Measurements from ENCODE around the gene TECTB. TPM values are rescaled to one million over a fixed set of nuclear protein-coding genes. Genes with fewer than 3 reads are reported as not detected.
"Not testable (repeated sequence)": the region's sequence is repeated elsewhere in the genome, so short reads cannot be mapped to it uniquely, and the experiment has no call there.

TECTB gene
- total and polyA plus RNA-seq, 5 donors, result not detected

DNA sequence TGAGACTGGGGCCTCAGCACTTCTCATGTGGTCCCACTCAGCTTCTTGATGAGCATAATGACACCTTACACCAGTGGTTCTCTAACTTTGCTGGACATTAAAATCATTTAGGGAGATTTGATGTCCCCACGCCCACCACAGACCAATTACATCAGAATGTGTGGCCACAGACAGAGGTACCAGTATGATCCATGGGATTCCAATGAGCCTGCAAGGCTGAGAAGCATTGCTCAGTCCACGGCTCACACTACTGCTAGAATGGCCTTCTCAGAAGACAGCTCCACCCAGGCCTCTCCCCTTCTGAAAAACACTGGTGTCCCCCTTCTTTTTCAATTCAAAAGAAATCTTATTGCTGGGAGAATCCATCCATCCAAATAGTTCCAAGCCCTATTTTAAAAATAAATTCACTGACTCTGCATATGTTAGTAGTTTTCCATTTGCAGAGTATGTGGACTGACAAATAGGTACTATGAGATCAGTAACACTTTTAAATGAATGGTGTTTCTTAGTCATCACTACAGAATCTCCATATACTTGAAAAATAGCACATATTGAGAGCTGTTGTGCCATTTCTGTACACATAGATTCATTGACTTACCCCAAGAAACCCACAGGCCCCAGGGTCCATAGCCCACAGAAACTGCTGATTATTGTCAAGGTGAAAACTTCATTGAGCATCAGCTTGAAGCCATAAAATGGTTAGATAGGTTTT lies 34.5 kb upstream of the TECTB start:
- 82% methylated on average over 2 of the region's 2 CpGs for WGBS
- Histone ChIP-seq H3K4me3 (ENCODE audit: low read length) (no peak overlapping the region), H3K9me3 (ENCODE audit: control insufficient read depth, low read length) (peaks cover 2% of the 10 kb centered on the region), H3K27ac (ENCODE audit: low read length) (no peak overlapping the region), H3K27me3 (ENCODE audit: control insufficient read depth, insufficient read depth) (no peaks in the 10 kb centered on the region), H3K4me1 (ENCODE audit: control insufficient read depth, insufficient read depth, low read length) (no peaks in the 10 kb centered on the region)
- intact Hi-C loops (cut with DNase I), result no loop called here
- ATAC-seq (no peak), DNase-seq (no peak)

DNA sequence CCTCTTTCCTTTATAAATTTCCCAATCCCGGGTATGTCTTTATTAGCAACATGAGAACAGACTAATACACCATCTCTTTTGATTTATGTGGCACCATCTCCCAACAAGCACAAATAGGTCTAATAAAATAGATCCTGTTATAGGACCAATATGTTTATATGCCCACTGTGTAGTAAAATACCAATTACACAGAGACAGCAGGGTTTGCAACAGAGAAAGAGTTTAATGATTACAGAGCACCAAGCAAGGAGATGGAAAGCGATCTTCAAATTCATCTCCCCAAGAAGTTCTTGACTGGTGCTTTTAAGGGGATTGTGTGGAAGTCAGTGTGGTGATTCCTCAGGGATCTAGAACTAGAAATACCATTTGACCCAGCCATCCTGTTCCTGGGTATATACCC lies 33.5 kb upstream of the TECTB start:
- WGBS, result 94% methylated on average over 2 of the region's 2 CpGs
- Histone ChIP-seq H3K4me3 (ENCODE audit: low read length) (no peak overlapping the region), H3K27me3 (ENCODE audit: control insufficient read depth, insufficient read depth) (no peaks in the 10 kb centered on the region), H3K27ac (ENCODE audit: low read length) (no peak overlapping the region), H3K4me1 (ENCODE audit: control insufficient read depth, insufficient read depth, low read length) (no peaks in the 10 kb centered on the region), H3K9me3 (ENCODE audit: control insufficient read depth, low read length) (peaks cover 2% of the 10 kb centered on the region)
- ATAC-seq (no peak), DNase-seq (no peak)
- intact Hi-C loops (cut with DNase I), result no loop called here

GRCh38 chr10:112250555-112250954 lies 32.6 kb upstream of the TECTB start:
- H3K9me3 ChIP-seq (ENCODE audit: control insufficient read depth, low read length), result peaks cover 2% of the 10 kb centered on the region
- intact Hi-C loops (cut with DNase I), result no loop called here
- no peaks in the 10 kb centered on the region for H3K4me1 ChIP-seq (ENCODE audit: control insufficient read depth, insufficient read depth, low read length)
- no peak overlapping the region for H3K27ac ChIP-seq (ENCODE audit: low read length)
- WGBS, result 70% methylated on average over 2 of the region's 2 CpGs
- DNase-seq (no peak), ATAC-seq (no peak)
- H3K4me3 ChIP-seq (ENCODE audit: low read length), result no peak overlapping the region
- no peaks in the 10 kb centered on the region for H3K27me3 ChIP-seq (ENCODE audit: control insufficient read depth, insufficient read depth)

GRCh38 chr10:112251238-112251637 lies 32.0 kb upstream of the TECTB start:
- H3K4me3 ChIP-seq (ENCODE audit: low read length); ATAC-seq; H3K27ac ChIP-seq (ENCODE audit: low read length); H3K4me1 ChIP-seq (ENCODE audit: control insufficient read depth, insufficient read depth, low read length); H3K27me3 ChIP-seq (ENCODE audit: control insufficient read depth, insufficient read depth); H3K9me3 ChIP-seq (ENCODE audit: control insufficient read depth, low read length); DNase-seq; intact Hi-C loops (cut with DNase I): not testable (repeated sequence)
- WGBS, result 81% methylated on average over 9 of the region's 9 CpGs

GRCh38 chr10:112258407-112258806 lies 24.8 kb upstream of the TECTB start:
- no peaks in the 10 kb centered on the region for H3K9me3 ChIP-seq (ENCODE audit: control insufficient read depth, low read length)
- intact Hi-C loops (cut with DNase I), result no loop called here
- H3K27ac ChIP-seq (ENCODE audit: low read length), result no peak overlapping the region
- no peak overlapping the region for H3K4me3 ChIP-seq (ENCODE audit: low read length)
- ATAC-seq (no peak), DNase-seq (no peak)
- no peaks in the 10 kb centered on the region for H3K4me1 ChIP-seq (ENCODE audit: control insufficient read depth, insufficient read depth, low read length)
- H3K27me3 ChIP-seq (ENCODE audit: control insufficient read depth, insufficient read depth), result no peaks in the 10 kb centered on the region
- WGBS, result 46% methylated on average over 1 of the region's 1 CpG

DNA sequence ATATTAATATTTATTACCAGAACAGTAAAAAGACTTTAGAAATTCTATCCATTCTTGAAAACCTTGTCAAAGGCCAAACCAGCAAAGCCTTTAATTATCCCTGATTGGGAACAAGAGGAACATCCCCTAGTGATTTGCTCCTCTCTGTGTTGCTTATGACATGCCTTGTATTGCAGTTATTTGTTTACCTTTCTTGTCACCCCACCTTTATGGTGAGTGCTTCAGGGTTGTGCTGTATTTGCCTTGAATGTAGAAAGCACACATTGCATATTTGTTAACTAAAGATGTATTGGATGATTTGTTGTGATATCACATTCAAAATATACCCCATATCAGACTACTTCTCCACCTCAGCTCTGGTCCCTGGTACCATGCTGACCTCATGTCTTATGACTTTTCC lies 23.5 kb upstream of the TECTB start:
- Histone ChIP-seq H3K27ac (ENCODE audit: low read length) (no peak overlapping the region), H3K27me3 (ENCODE audit: control insufficient read depth, insufficient read depth) (no peaks in the 10 kb centered on the region), H3K9me3 (ENCODE audit: control insufficient read depth, low read length) (no peaks in the 10 kb centered on the region), H3K4me3 (ENCODE audit: low read length) (no peak overlapping the region), H3K4me1 (ENCODE audit: control insufficient read depth, insufficient read depth, low read length) (no peaks in the 10 kb centered on the region)
- ATAC-seq (no peak), DNase-seq (no peak)
- intact Hi-C loops (cut with DNase I), result no loop called here

- DNase-seq (no peak), ATAC-seq (no peak)
- H3K9me3 ChIP-seq (ENCODE audit: control insufficient read depth, low read length), result no peaks in the 10 kb centered on the region
- no peaks in the 10 kb centered on the region for H3K27me3 ChIP-seq (ENCODE audit: control insufficient read depth, insufficient read depth)
- no peaks in the 10 kb centered on the region for H3K4me1 ChIP-seq (ENCODE audit: control insufficient read depth, insufficient read depth, low read length)
- 75% methylated on average over 5 of the region's 5 CpGs for WGBS
- H3K4me3 ChIP-seq (ENCODE audit: low read length), result no peak overlapping the region
- intact Hi-C loops (cut with DNase I), result no loop called here
- H3K27ac ChIP-seq (ENCODE audit: low read length), result no peak overlapping the region
These were observed 22.4 kb upstream of the TECTB start for GRCh38 chr10:112260831-112261230.

DNA sequence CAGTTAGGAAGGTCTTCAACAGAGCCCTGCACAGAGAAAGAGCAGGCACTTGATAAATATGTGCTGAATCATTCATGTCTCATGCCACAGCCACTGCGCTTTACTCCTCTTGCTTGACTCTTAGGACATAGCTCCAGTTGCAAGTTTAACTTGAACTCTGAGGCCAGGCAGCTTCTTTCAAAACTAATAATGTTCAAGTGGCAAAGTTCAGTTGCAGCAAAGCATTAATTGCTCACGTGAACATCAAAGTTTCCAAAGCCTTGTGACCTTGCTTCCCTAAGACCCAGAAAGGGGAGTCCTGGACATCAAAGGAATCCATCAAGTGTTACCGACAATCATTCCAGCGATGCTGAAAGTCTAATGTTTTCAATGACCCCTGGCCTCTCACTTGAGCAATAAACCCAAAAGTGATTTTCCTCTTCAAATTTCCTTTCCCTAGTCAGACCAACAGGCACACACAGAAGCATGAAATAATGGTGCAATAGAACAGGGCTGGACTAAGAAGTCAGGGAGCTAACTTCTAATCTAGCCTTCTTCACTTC lies 21.8 kb upstream of the TECTB start:
- no peaks in the 10 kb centered on the region for H3K4me1 ChIP-seq (ENCODE audit: control insufficient read depth, insufficient read depth, low read length)
- DNase-seq (no peak), ATAC-seq (no peak)
- no peak overlapping the region for H3K27ac ChIP-seq (ENCODE audit: low read length)
- no peaks in the 10 kb centered on the region for H3K9me3 ChIP-seq (ENCODE audit: control insufficient read depth, low read length)
- 71% methylated on average over 4 of the region's 4 CpGs for WGBS
- intact Hi-C loops (cut with DNase I), result no loop called here
- H3K4me3 ChIP-seq (ENCODE audit: low read length), result no peak overlapping the region
- no peaks in the 10 kb centered on the region for H3K27me3 ChIP-seq (ENCODE audit: control insufficient read depth, insufficient read depth)

GRCh38 chr10:112262546-112262945 lies 20.7 kb upstream of the TECTB start:
- Histone ChIP-seq H3K27me3 (ENCODE audit: control insufficient read depth, insufficient read depth) (no peaks in the 10 kb centered on the region), H3K4me3 (ENCODE audit: low read length) (no peak overlapping the region), H3K9me3 (ENCODE audit: control insufficient read depth, low read length) (no peaks in the 10 kb centered on the region), H3K4me1 (ENCODE audit: control insufficient read depth, insufficient read depth, low read length) (no peaks in the 10 kb centered on the region), H3K27ac (ENCODE audit: low read length) (no peak overlapping the region)
- intact Hi-C loops (cut with DNase I), result no loop called here
- 74% methylated on average over 6 of the region's 6 CpGs for WGBS
- DNase-seq, result no peak
- ATAC-seq, result no peak

DNA sequence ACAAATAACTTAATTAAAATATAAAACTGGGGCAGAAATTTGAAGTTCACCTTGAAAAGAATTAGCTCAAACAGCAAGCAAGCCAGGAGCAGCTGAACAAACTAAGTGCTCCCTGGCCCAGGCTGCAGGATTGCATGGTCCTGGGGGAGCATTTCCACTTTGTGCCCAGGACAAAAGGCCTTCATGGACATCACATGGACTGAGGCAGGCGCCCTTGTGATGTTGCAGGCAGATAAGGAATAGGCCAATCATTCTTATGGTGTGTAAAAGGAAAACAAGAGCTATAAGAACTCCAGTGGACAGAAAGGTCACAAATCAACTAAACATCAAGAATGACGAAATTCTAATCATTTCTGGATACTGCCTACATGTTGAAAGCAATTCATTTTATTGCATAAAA lies 17.5 kb upstream of the TECTB start:
- H3K4me1 ChIP-seq (ENCODE audit: control insufficient read depth, insufficient read depth, low read length), result no peaks in the 10 kb centered on the region
- no peak overlapping the region for H3K27ac ChIP-seq (ENCODE audit: low read length)
- intact Hi-C loops (cut with DNase I), result no loop called here
- no peak overlapping the region for H3K4me3 ChIP-seq (ENCODE audit: low read length)
- H3K27me3 ChIP-seq (ENCODE audit: control insufficient read depth, insufficient read depth), result no peaks in the 10 kb centered on the region
- peak; percentile 56 to 77 (median 58) for DNase-seq
- peak; percentile 65 to 84 for ATAC-seq
- no peaks in the 10 kb centered on the region for H3K9me3 ChIP-seq (ENCODE audit: control insufficient read depth, low read length)
- 40% methylated on average over 2 of the region's 2 CpGs for WGBS

GRCh38 chr10:112269266-112269665 lies 13.9 kb upstream of the TECTB start:
- no peaks in the 10 kb centered on the region for H3K4me1 ChIP-seq (ENCODE audit: control insufficient read depth, insufficient read depth, low read length)
- H3K27me3 ChIP-seq (ENCODE audit: control insufficient read depth, insufficient read depth), result no peaks in the 10 kb centered on the region
- H3K27ac ChIP-seq (ENCODE audit: low read length), result no peak overlapping the region
- intact Hi-C loops (cut with DNase I), result no loop called here
- H3K9me3 ChIP-seq (ENCODE audit: control insufficient read depth, low read length), result no peaks in the 10 kb centered on the region
- no peak overlapping the region for H3K4me3 ChIP-seq (ENCODE audit: low read length)
- ATAC-seq, result no peak
- DNase-seq, result no peak

GRCh38 chr10:112271982-112272381 lies 11.2 kb upstream of the TECTB start:
- intact Hi-C loops (cut with DNase I), result no loop called here
- H3K27me3 ChIP-seq (ENCODE audit: control insufficient read depth, insufficient read depth), result no peaks in the 10 kb centered on the region
- H3K4me3 ChIP-seq (ENCODE audit: low read length), result no peak overlapping the region
- ATAC-seq (peak; percentile 71 to 74), DNase-seq (peak in 1 of 3 donors; percentile 48)
- H3K27ac ChIP-seq (ENCODE audit: low read length), result no peak overlapping the region
- 77% methylated on average over 3 of the region's 3 CpGs for WGBS
- no peaks in the 10 kb centered on the region for H3K4me1 ChIP-seq (ENCODE audit: control insufficient read depth, insufficient read depth, low read length)
- no peaks in the 10 kb centered on the region for H3K9me3 ChIP-seq (ENCODE audit: control insufficient read depth, low read length)
